ENCODE results near the gene CDC23.
"Not testable (repeated sequence)": the region's sequence is repeated elsewhere in the genome, so short reads cannot be mapped to it uniquely, and the experiment has no call there.

The CDC23 gene

DNA sequence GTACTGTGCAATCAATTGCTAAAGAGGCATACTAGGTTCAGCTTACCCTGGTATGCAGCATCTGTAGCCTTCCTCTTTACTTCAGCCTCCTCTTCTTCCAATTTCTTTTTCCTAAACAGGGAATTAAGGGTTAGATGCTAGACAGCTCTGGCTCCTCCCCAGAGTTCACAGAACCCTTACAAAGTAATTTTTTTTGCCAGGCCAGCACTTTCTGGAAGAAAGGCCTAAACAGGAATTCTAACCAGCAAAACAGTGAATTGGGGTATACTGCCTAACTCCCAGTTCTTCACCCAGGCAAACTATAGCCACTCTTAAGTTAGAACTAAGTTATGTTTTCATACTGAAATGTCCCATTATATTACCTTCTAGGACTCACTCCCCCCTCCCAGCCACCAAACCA lies 42.8 kb downstream of the CDC23 start:
- H3K27me3 ChIP-seq (ENCODE audit: control insufficient read depth, insufficient read depth, low read length): no peaks in the 10 kb centered on the region
- no peaks in the 10 kb centered on the region for H3K9me3 ChIP-seq (replicated peaks; ENCODE audit: low read length)
- H3K4me2 ChIP-seq (ENCODE audit: low read length): no peak overlapping the region
- H3K4me3 ChIP-seq (ENCODE audit: low read length): no peak overlapping the region
- H3K9ac ChIP-seq (ENCODE audit: low read depth, low read length): no peak overlapping the region
- no peaks in the 10 kb centered on the region for H3K4me1 ChIP-seq (ENCODE audit: control insufficient read depth, insufficient read depth, low read length)
- peaks cover 83% of the 10 kb centered on the region for H3K36me3 ChIP-seq (ENCODE audit: insufficient read depth, low read length)

GRCh38 chr5:138169124-138169523 lies 44.0 kb downstream of the CDC23 start:
- H3K27me3 ChIP-seq (ENCODE audit: control insufficient read depth, insufficient read depth, low read length): no peaks in the 10 kb centered on the region
- H3K9me3 ChIP-seq (replicated peaks; ENCODE audit: low read length): no peaks in the 10 kb centered on the region
- H3K4me3 ChIP-seq (ENCODE audit: low read length): no peak overlapping the region
- no peak overlapping the region for H3K4me2 ChIP-seq (ENCODE audit: low read length)
- H3K36me3 ChIP-seq (ENCODE audit: insufficient read depth, low read length): peaks cover 87% of the 10 kb centered on the region
- H3K4me1 ChIP-seq (ENCODE audit: control insufficient read depth, insufficient read depth, low read length): no peaks in the 10 kb centered on the region
- H3K9ac ChIP-seq (ENCODE audit: low read depth, low read length): no peak overlapping the region

DNA sequence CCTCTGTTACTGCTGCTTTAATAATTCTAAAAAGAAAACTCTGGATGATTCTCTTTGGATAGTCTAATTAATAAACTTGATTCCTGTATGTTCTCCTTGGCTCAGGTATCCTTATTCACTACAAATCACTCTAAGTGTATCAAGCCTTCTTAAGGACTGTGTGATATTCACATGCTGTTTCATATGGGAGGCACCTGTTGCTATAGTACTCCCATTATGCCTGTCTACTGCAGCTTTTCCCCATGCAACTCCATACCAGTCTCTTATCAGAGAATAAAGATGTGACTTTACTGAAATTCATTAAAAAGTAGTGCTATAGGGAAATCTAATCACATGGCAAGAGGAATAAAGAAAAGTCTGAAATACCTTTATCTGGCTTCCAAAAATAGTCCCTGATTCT lies 49.4 kb downstream of the CDC23 start:
- Histone ChIP-seq H3K9ac (ENCODE audit: low read depth, low read length) (no peak overlapping the region), H3K4me3 (ENCODE audit: low read length) (no peak overlapping the region), H3K27me3 (ENCODE audit: control insufficient read depth, insufficient read depth, low read length) (no peaks in the 10 kb centered on the region), H3K36me3 (ENCODE audit: insufficient read depth, low read length) (peaks cover 93% of the 10 kb centered on the region), H3K4me1 (ENCODE audit: control insufficient read depth, insufficient read depth, low read length) (no peaks in the 10 kb centered on the region), H3K9me3 (replicated peaks; ENCODE audit: low read length) (no peaks in the 10 kb centered on the region), H3K4me2 (ENCODE audit: low read length) (no peak overlapping the region)

DNA sequence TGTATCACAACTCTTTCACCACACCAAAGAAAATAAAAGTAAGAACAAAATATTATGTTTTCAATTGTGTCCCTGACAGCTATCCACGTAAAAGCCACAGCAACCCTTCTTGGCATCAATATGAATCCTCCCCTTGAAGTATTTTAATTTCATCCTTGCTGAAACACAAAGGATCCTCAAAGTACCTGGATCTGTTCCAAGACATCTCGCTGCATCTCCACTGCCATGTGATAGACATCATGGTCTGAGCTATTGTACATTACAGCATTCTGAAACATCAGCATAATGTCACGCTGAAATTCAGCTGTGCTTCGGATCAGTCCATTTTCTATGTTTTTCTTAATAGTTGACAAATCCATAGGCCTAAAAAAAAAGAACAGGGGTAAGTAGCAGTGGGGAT lies 52.4 kb downstream of the CDC23 start:
- no peaks in the 10 kb centered on the region for H3K27me3 ChIP-seq (ENCODE audit: control insufficient read depth, insufficient read depth, low read length)
- H3K4me3 ChIP-seq (ENCODE audit: low read length): no peak overlapping the region
- H3K4me2 ChIP-seq (ENCODE audit: low read length): no peak overlapping the region
- H3K9me3 ChIP-seq (replicated peaks; ENCODE audit: low read length): no peaks in the 10 kb centered on the region
- H3K9ac ChIP-seq (ENCODE audit: low read depth, low read length): no peak overlapping the region
- H3K4me1 ChIP-seq (ENCODE audit: control insufficient read depth, insufficient read depth, low read length): no peaks in the 10 kb centered on the region
- peaks cover 89% of the 10 kb centered on the region for H3K36me3 ChIP-seq (ENCODE audit: insufficient read depth, low read length)

DNA sequence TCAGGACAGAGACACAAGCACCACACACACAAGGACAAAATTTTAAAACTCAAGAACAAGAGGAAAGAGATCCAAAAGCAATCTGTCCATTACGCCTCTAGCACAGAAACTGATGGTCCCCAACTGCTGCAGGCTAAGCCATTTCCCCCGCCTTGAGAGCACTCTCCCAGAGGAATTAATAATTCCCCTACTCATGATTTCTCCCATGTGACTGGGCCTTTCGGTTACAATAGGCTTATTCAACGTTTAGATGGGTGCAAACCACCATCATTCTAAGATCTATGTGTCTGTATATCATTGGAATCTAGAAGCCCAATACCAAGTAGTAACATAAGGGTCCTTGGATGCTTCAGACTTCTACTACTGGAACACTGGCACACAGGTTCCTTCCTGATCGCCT lies 53.5 kb downstream of the CDC23 start:
- Histone ChIP-seq H3K36me3 (ENCODE audit: insufficient read depth, low read length) (peaks cover 79% of the 10 kb centered on the region), H3K27me3 (ENCODE audit: control insufficient read depth, insufficient read depth, low read length) (no peaks in the 10 kb centered on the region), H3K4me2 (ENCODE audit: low read length) (no peak overlapping the region), H3K4me3 (ENCODE audit: low read length) (no peak overlapping the region), H3K9me3 (replicated peaks; ENCODE audit: low read length) (no peaks in the 10 kb centered on the region), H3K4me1 (ENCODE audit: control insufficient read depth, insufficient read depth, low read length) (no peaks in the 10 kb centered on the region), H3K9ac (ENCODE audit: low read depth, low read length) (no peak overlapping the region)

DNA sequence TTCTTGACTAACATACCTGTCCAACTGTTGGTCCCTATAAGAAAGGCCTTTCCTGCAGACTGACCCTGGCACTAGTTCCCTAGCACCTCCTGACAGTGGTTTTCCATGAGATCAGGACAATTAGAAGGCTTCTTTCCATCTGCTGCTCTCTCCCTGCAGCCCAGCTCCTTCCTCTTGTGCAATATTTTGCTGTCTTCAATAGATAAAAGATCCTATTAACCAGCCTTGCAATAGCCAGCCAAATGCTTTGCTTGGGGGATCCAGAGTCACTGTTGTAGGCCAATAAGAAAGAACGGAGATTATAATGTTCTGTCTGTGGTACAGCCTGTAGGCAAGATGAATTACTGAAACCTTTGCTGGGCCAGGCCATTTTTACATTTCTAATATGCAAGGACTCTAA lies 55.5 kb downstream of the CDC23 start:
- H3K4me1 ChIP-seq (ENCODE audit: control insufficient read depth, insufficient read depth, low read length): no peaks in the 10 kb centered on the region
- no peak overlapping the region for H3K4me3 ChIP-seq (ENCODE audit: low read length)
- no peak overlapping the region for H3K4me2 ChIP-seq (ENCODE audit: low read length)
- no peaks in the 10 kb centered on the region for H3K27me3 ChIP-seq (ENCODE audit: control insufficient read depth, insufficient read depth, low read length)
- no peaks in the 10 kb centered on the region for H3K9me3 ChIP-seq (replicated peaks; ENCODE audit: low read length)
- no peak overlapping the region for H3K9ac ChIP-seq (ENCODE audit: low read depth, low read length)
- H3K36me3 ChIP-seq (ENCODE audit: insufficient read depth, low read length): peaks cover 59% of the 10 kb centered on the region

DNA sequence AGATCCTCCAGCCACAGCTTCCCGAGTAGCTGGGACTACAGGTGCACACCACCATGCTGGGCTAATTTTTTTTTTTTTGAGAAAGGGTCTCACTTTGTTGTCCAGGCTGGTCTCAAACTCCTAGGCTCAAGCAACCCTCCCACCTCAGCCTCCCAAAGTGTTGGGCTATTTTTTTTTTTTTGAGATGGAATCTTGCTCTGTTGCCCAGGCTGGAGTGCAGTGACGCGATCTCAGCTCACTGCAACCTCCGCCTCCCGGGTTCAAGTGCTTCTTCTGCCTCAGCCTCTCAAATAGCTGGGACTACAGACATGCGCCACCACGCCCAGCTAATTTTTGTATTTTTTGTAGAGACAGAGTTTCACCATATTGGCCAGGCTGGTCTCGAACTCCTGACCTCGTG lies 57.1 kb downstream of the CDC23 start:
- H3K4me3 ChIP-seq (ENCODE audit: low read length); H3K27me3 ChIP-seq (ENCODE audit: control insufficient read depth, insufficient read depth, low read length); H3K9ac ChIP-seq (ENCODE audit: low read depth, low read length); H3K4me2 ChIP-seq (ENCODE audit: low read length); H3K9me3 ChIP-seq (replicated peaks; ENCODE audit: low read length); H3K4me1 ChIP-seq (ENCODE audit: control insufficient read depth, insufficient read depth, low read length): not testable (repeated sequence)
- peaks cover 44% of the 10 kb centered on the region for H3K36me3 ChIP-seq (ENCODE audit: insufficient read depth, low read length)

DNA sequence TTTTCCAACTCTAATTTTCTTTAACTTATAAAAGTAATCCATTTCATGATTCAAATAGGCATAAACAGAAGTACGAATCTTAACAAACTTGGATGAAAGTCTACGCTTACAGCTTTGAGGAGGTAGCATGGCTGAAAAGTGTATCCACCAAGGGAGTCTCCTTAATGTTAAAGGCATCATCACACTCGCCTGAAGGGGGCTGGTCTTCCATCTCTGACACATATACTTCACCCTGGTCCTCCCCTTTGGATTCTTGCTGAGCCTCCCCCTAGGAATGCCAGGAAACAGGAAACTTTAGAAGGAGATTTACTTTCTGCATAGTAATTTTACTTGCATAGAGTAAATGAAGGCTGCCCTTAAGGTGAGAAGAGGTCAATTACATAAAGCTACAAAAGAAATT lies 63.6 kb downstream of the CDC23 start:
- Histone ChIP-seq H3K27me3 (ENCODE audit: control insufficient read depth, insufficient read depth, low read length) (no peaks in the 10 kb centered on the region), H3K4me2 (ENCODE audit: low read length) (no peak overlapping the region), H3K36me3 (ENCODE audit: insufficient read depth, low read length) (no peaks in the 10 kb centered on the region), H3K9me3 (replicated peaks; ENCODE audit: low read length) (no peaks in the 10 kb centered on the region), H3K4me3 (ENCODE audit: low read length) (no peak overlapping the region), H3K9ac (ENCODE audit: low read depth, low read length) (no peak overlapping the region), H3K4me1 (ENCODE audit: control insufficient read depth, insufficient read depth, low read length) (peaks cover 13% of the 10 kb centered on the region)

- no peaks in the 10 kb centered on the region for H3K27me3 ChIP-seq (ENCODE audit: control insufficient read depth, insufficient read depth, low read length)
- no peaks in the 10 kb centered on the region for H3K9me3 ChIP-seq (replicated peaks; ENCODE audit: low read length)
- H3K36me3 ChIP-seq (ENCODE audit: insufficient read depth, low read length): no peaks in the 10 kb centered on the region
- no peak overlapping the region for H3K4me2 ChIP-seq (ENCODE audit: low read length)
- H3K4me1 ChIP-seq (ENCODE audit: control insufficient read depth, insufficient read depth, low read length): peaks cover 13% of the 10 kb centered on the region
- H3K4me3 ChIP-seq (ENCODE audit: low read length): no peak overlapping the region
- no peak overlapping the region for H3K9ac ChIP-seq (ENCODE audit: low read depth, low read length)
Observed at GRCh38 chr5:138148811-138149210, 64.3 kb downstream of the CDC23 start.

- not testable (repeated sequence) for H3K9ac ChIP-seq (ENCODE audit: low read depth, low read length); H3K4me1 ChIP-seq (ENCODE audit: control insufficient read depth, insufficient read depth, low read length); H3K4me2 ChIP-seq (ENCODE audit: low read length); H3K4me3 ChIP-seq (ENCODE audit: low read length); H3K9me3 ChIP-seq (replicated peaks; ENCODE audit: low read length); H3K27me3 ChIP-seq (ENCODE audit: control insufficient read depth, insufficient read depth, low read length); H3K36me3 ChIP-seq (ENCODE audit: insufficient read depth, low read length)
Observed at GRCh38 chr5:138143578-138143977, 69.5 kb downstream of the CDC23 start.

DNA sequence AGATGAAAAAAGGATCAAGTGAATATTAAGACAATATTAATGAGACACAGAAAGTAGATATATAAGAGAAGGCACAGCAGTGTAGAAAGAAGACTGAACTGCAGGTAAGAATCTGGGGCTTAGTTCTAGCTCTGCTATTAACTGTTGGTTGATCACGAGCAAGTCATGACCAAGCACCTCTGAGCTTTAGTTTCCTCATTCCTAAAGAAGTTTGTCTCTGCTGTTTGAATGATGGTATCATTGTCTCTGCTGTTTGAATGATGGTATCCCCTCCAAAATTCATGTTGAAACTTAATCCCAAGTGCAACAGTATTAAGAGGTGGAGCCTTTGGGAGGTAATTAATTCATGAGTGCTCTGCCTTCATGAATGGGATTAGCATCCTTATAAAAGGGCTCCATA lies 71.4 kb downstream of the CDC23 start:
- no peak overlapping the region for H3K4me3 ChIP-seq (ENCODE audit: low read length)
- H3K9ac ChIP-seq (ENCODE audit: low read depth, low read length): no peak overlapping the region
- no peaks in the 10 kb centered on the region for H3K27me3 ChIP-seq (ENCODE audit: control insufficient read depth, insufficient read depth, low read length)
- no peak overlapping the region for H3K4me2 ChIP-seq (ENCODE audit: low read length)
- H3K4me1 ChIP-seq (ENCODE audit: control insufficient read depth, insufficient read depth, low read length): no peaks in the 10 kb centered on the region
- H3K9me3 ChIP-seq (replicated peaks; ENCODE audit: low read length): no peaks in the 10 kb centered on the region
- no peaks in the 10 kb centered on the region for H3K36me3 ChIP-seq (ENCODE audit: insufficient read depth, low read length)

GRCh38 chr5:138140268-138140667 lies 72.9 kb downstream of the CDC23 start:
- Histone ChIP-seq H3K9me3 (replicated peaks; ENCODE audit: low read length) (no peaks in the 10 kb centered on the region), H3K27me3 (ENCODE audit: control insufficient read depth, insufficient read depth, low read length) (peaks cover 4% of the 10 kb centered on the region), H3K4me3 (ENCODE audit: low read length) (no peak overlapping the region), H3K9ac (ENCODE audit: low read depth, low read length) (no peak overlapping the region), H3K4me1 (ENCODE audit: control insufficient read depth, insufficient read depth, low read length) (no peaks in the 10 kb centered on the region), H3K4me2 (ENCODE audit: low read length) (no peak overlapping the region), H3K36me3 (ENCODE audit: insufficient read depth, low read length) (no peaks in the 10 kb centered on the region)

- H3K9ac ChIP-seq (ENCODE audit: low read depth, low read length): no peak overlapping the region
- no peaks in the 10 kb centered on the region for H3K4me1 ChIP-seq (ENCODE audit: control insufficient read depth, insufficient read depth, low read length)
- no peaks in the 10 kb centered on the region for H3K36me3 ChIP-seq (ENCODE audit: insufficient read depth, low read length)
- no peaks in the 10 kb centered on the region for H3K9me3 ChIP-seq (replicated peaks; ENCODE audit: low read length)
- H3K27me3 ChIP-seq (ENCODE audit: control insufficient read depth, insufficient read depth, low read length): peaks cover 4% of the 10 kb centered on the region
- no peak overlapping the region for H3K4me3 ChIP-seq (ENCODE audit: low read length)
- no peak overlapping the region for H3K4me2 ChIP-seq (ENCODE audit: low read length)
Observed at GRCh38 chr5:138139781-138140090, 73.4 kb downstream of the CDC23 start.

Measured in skeletal muscle satellite cell (primary cell).